Peyer's patch (tissue), 4 donors: ENCODE data around the gene TRAF3IP3.

Experiments used
- CTCF ChIP-seq, 6 experiments: fragments of 450-650 bp in 4 of 6; fragments of 200-600 bp in 2 of 6; sonication (generic) in 1 of 6; IDR thresholded peaks; one replicate each; pipeline ENCODE4 v1.5.1; 2017 to 2019; ENCODE audit warnings: antibody characterized with exemption in 6 of 6, mild to moderate bottlenecking in 3 of 6, moderate library complexity in 1 of 6
- POLR2A ChIP-seq, 2 donors: fragments of 450-650 bp; IDR thresholded peaks; one replicate each; pipeline ENCODE4 v1.5.1; 2017; ENCODE audit warnings: antibody characterized with exemption in 2 of 2, mild to moderate bottlenecking in 2 of 2, moderate library complexity in 2 of 2

GRCh38 chr1:209784265-209785169 lies 28.7 kb downstream of the TRAF3IP3 start, which contains the start of gene C1orf74:
- TF ChIP-seq CTCF (IDR thresholded peaks at IDR 0.05) (peak in 2 of 6 experiments; percentile 13 to 17), POLR2A (IDR thresholded peaks at IDR 0.05) (peak; percentile 56 to 60)
